Adrenal gland (tissue), 12 donors: ENCODE results near the gene LRRN4CL. TPM values are rescaled to one million over a fixed set of nuclear protein-coding genes. Genes with fewer than 3 reads are reported as not detected.

ENCODE experiments used
- DNase-seq, 7 donors: peaks; one replicate each; pipeline ENCODE4 v3.0.0-alpha.2; 2019 to 2020
- H3K27ac ChIP-seq, 5 donors: fragments of 200-600 bp; sonication (generic) in 4 of 5; 1 replicate in 3 of 5; 2 replicates in 2 of 5; pipeline versions ENCODE4 v1.5.1 to v1.8.0; 2016 to 2020; ENCODE audit warnings: mild to moderate bottlenecking in 1 of 5
- H3K27me3 ChIP-seq: fragments of 200-600 bp; 2 replicates; pipeline ENCODE4 v1.8.0; 2021
- H3K36me3 ChIP-seq, 2 donors: fragments of 200-600 bp; replicated peaks in 1 of 2; 1 replicate in 1 of 2; 2 replicates in 1 of 2; pipeline versions ENCODE4 v1.5.1 to v1.8.0; 2018 to 2022
- H3K4me1 ChIP-seq, 2 donors: fragments of 200-600 bp; replicated peaks in 1 of 2; 1 replicate in 1 of 2; 2 replicates in 1 of 2; pipeline versions ENCODE4 v1.5.1 to v1.8.0; 2018 to 2021
- H3K4me3 ChIP-seq, 4 donors: fragments of 200-600 bp; sonication (generic) in 3 of 4; one replicate each; pipeline ENCODE4 v1.5.1; 2016 to 2018
- H3K9me3 ChIP-seq, 3 donors: fragments of 200-600 bp; sonication (generic) in 1 of 3; replicated peaks in 1 of 3; 1 replicate in 2 of 3; 2 replicates in 1 of 3; pipeline versions ENCODE4 v1.5.1 to v1.8.0; 2016 to 2021
- POLR2A ChIP-seq, 2 donors: fragments of 450-650 bp; IDR thresholded peaks; one replicate each; pipeline ENCODE4 v1.6.1; 2017; ENCODE audit warnings: antibody characterized with exemption in 2 of 2, mild to moderate bottlenecking in 2 of 2, moderate library complexity in 1 of 2
- WGBS, 4 donors: extraction: QIAGEN DNeasy Blood & Tissue Kit in 2 of 4; methylation state at CpG; one replicate each; pipeline versions ENCODE4 v1.1.5 to v1.1.7; 2013 to 2017; 5-methylcytosine and 5-hydroxymethylcytosine counted together
- intact Hi-C, 2 donors: fragments of 100-400 bp; cut with DNase I; formaldehyde crosslinking; loops; one replicate each; pipeline versions ENCODE4 v1.14.1 to v1.15.0; 2022 to 2023
- polyA plus RNA-seq, 3 donors: library from polyadenylated mRNA; stranded (reverse); fragments of 200-250 nt in 2 of 3; fragments of 350-450 nt in 1 of 3; fragmentation: Illumina TruSeq in 1 of 3; extraction: RNeasy Lipid Tissue Mini Kit (QIAGEN cat#74804) in 1 of 3; gene quantifications; one replicate each; pipeline ENCODE4 v1.2.3, GENCODE V29; 2013 to 2014
- total RNA-seq, 9 donors: library from RNA; depleted of rRNA in 4 of 9; stranded (reverse); fragments of >200 nt in 4 of 9; fragments of 120-200 nt in 1 of 9; fragmentation: NEBNext Ultra II Directional in 1 of 9; extraction: Animal tissue kit (Norgen Biotek cat#: 25700) in 1 of 9; gene quantifications; one replicate each; pipeline versions ENCODE4 v1.1.0 to v1.2.4, GENCODE V29; 2013 to 2023
- TF ChIP-seq, protein P1 (sequence below), 6 experiments: fragments of 450-650 bp in 4 of 6; fragments of 200-600 bp in 2 of 6; sonication (generic) in 1 of 6; IDR thresholded peaks; 1 replicate in 5 of 6; 2 replicates in 1 of 6; pipeline versions ENCODE4 v1.5.1 to v1.8.0; 2016 to 2021; ENCODE audit warnings: antibody characterized with exemption in 6 of 6, mild to moderate bottlenecking in 2 of 6, moderate library complexity in 1 of 6
- donor health status: healthy with polysubstance abuse.
- donor health status: Bipolar disorder and iron deficiency.
- donor health status: DM: yes; HTN: yes; CAD: no.
- donor health status: DM: no; HTN: no; CAD: no.
- donor health status: DM: no; HTN: no; CAD: no.
- donor health status: DM: yes; HTN: yes; CAD: no.

Gene LRRN4CL
- total and polyA plus RNA-seq, 12 donors = 3.1 to 29.9 (median 10.3) TPM

DNA sequence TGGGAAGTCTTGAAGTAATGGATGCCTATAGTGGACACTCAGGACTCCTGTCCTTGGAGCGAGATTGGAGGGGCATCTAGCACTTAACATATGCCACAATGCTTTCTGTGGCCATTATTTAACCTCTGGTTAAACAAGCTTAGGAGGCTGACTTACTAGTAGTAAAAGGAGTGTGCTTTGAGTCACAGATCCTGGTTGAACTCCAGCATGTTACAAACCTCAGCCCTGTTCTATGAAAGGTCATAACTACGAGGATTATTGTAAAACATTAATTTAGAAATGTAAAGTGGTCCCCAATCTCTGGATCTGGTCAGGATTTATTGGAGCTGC lies 16.2 kb downstream of the LRRN4CL start:
- Histone ChIP-seq H3K4me1 (peaks cover 21 to 48% of the 10 kb centered on the region in 2 donors), H3K27me3 (no peaks in the 10 kb centered on the region), H3K36me3 (peaks cover 0 to 27% of the 10 kb centered on the region in 2 donors), H3K4me3 (no peak overlapping the region), H3K9me3 (no peaks in the 10 kb centered on the region), H3K27ac (peak overlapping the region in 2 of 5 donors; percentile 82 to 91)
- intact Hi-C loops = no loop called here
- TF ChIP-seq POLR2A (IDR thresholded peaks at IDR 0.05) = no peak
- TF ChIP-seq, protein P1, sequence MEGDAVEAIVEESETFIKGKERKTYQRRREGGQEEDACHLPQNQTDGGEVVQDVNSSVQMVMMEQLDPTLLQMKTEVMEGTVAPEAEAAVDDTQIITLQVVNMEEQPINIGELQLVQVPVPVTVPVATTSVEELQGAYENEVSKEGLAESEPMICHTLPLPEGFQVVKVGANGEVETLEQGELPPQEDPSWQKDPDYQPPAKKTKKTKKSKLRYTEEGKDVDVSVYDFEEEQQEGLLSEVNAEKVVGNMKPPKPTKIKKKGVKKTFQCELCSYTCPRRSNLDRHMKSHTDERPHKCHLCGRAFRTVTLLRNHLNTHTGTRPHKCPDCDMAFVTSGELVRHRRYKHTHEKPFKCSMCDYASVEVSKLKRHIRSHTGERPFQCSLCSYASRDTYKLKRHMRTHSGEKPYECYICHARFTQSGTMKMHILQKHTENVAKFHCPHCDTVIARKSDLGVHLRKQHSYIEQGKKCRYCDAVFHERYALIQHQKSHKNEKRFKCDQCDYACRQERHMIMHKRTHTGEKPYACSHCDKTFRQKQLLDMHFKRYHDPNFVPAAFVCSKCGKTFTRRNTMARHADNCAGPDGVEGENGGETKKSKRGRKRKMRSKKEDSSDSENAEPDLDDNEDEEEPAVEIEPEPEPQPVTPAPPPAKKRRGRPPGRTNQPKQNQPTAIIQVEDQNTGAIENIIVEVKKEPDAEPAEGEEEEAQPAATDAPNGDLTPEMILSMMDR (IDR thresholded peaks at IDR 0.05) = no peak
- DNase-seq = no peak
- WGBS, 4 donors = 64 to 83% (median 64%) methylated on average over 2 of the region's 2 CpGs

DNA sequence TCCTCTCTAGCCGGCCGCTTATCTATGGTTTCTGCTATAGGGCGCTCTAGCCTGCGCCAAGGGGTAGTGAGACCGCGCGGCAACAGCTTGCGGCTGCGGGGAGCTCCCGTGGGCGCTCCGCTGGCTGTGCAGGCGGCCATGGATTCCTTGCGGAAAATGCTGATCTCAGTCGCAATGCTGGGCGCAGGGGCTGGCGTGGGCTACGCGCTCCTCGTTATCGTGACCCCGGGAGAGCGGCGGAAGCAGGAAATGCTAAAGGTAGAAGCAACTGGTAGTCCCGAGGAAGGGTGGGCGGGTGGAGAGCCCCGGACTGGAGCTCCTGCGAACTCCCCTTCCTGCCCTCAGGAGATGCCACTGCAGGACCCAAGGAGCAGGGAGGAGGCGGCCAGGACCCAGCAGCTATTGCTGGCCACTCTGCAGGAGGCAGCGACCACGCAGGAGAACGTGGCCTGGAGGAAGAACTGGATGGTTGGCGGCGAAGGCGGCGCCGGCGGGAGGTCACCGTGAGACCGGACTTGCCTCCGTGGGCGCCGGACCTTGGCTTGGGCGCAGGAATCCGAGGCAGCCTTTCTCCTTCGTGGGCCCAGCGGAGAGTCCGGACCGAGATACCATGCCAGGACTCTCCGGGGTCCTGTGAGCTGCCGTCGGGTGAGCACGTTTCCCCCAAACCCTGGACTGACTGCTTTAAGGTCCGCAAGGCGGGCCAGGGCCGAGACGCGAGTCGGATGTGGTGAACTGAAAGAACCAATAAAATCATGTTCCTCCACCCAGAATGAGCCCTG lies 17.5 kb downstream of the LRRN4CL start, which contains the start of the genes LBHD1 and UQCC3:
Gene LBHD1 (minus strand): TSS at position 660 of the 782 bp plus-strand sequence. CDS start 2,236 bp downstream, outside the sequence.
Gene UQCC3 (plus strand): TSS at position 66 of the 782 bp plus-strand sequence. CDS start 73 bp downstream, at position 139.
- TF ChIP-seq, protein P1 (IDR thresholded peaks at IDR 0.05) = no peak
- TF ChIP-seq POLR2A (IDR thresholded peaks at IDR 0.05) = peak; percentile 42 to 75
- Histone ChIP-seq H3K36me3 (peaks cover 0 to 18% of the 10 kb centered on the region in 2 donors), H3K27me3 (no peaks in the 10 kb centered on the region), H3K4me1 (peaks cover 17 to 48% of the 10 kb centered on the region in 2 donors), H3K27ac (peak within 1 kb of the TSS; percentile 73 to 92 (median 82)), H3K4me3 (peak within 1 kb of the TSS; percentile 53 to 94 (median 72)), H3K9me3 (no peaks in the 10 kb centered on the region)
- DNase-seq = peak; percentile 73 to 86 (median 76)
- intact Hi-C loops = no loop called here
- WGBS, 4 donors = 0 to 1% (median 0%) methylated on average over 10 to 59 of the region's 59 CpGs

DNA sequence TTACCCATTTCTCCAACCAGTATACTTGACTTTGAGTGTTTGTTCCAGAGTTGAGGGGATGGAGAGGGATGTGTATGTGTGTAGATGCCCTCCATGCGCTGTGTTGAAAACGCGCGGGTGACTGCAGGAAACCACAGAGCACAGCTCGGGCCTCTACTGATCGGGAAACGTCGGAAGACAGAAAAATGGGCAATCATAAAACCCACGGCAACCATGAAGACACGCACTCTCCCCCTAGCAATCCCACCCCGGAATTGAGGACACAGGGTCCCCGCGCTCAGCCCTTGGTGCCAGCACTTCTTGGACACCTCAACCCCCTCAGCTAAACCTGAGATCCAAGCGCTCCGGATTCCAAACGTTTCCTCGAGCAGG lies 18.1 kb downstream of the LRRN4CL start:
- no peak for TF ChIP-seq POLR2A (IDR thresholded peaks at IDR 0.05)
- TF ChIP-seq, protein P1 (IDR thresholded peaks at IDR 0.05) = no peak
- peaks cover 23 to 54% of the 10 kb centered on the region in 2 donors for H3K4me1 ChIP-seq
- peak overlapping the region; percentile 73 to 92 (median 82) for H3K27ac ChIP-seq
- intact Hi-C loops = no loop called here
- H3K4me3 ChIP-seq = peak overlapping the region; percentile 53 to 94 (median 72)
- no peaks in the 10 kb centered on the region for H3K9me3 ChIP-seq
- no peaks in the 10 kb centered on the region for H3K27me3 ChIP-seq
- DNase-seq = peak in 3 of 7 donors; percentile 28 to 38 (median 33)
- H3K36me3 ChIP-seq = peaks cover 0 to 12% of the 10 kb centered on the region in 2 donors
- WGBS, 4 donors = 0 to 2% (median 1%) methylated on average over 12 to 17 of the region's 17 CpGs

DNA sequence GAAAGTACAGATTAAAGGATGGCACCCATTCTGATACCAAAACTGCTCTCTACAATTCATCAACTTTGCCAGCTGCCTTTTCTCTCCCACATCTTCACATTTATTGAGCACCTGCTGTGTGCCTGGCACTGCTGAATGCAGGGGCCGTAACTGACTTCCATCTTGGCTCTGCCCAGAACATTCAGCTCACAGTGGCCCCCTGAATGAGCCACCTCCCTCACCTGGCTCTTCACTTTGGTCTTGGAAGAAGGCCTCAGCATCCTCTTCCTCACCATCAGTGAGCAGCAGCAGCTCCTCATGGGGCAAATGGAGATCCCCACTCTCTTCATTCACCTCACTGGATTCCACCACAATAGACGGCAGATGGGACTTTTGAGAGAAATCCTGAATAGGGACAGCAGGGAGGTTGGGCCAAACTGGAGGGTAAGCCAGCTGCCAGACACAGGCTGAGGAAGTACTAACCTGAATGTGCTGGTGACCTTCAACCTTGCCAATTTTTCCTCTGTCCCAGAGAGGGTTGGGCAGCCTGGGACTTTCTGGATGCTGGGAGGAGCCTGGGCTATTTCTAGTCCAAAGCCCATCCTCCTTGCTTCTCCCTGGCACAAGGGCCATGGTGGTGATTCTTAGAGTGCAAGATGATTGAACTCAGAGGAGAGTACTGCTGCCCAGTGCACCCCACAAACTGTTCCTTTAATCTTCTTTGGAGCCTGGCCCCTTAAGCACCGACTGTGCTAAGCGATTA lies 19.7 kb downstream of the LRRN4CL start:
- peak in 1 of 2 donors; percentile 51 for TF ChIP-seq POLR2A (IDR thresholded peaks at IDR 0.05)
- TF ChIP-seq, protein P1 (IDR thresholded peaks at IDR 0.05) = no peak
- H3K9me3 ChIP-seq = no peaks in the 10 kb centered on the region
- no peaks in the 10 kb centered on the region for H3K36me3 ChIP-seq
- H3K27me3 ChIP-seq = no peaks in the 10 kb centered on the region
- DNase-seq = peak; percentile 81 to 94 (median 90)
- peaks cover 29 to 57% of the 10 kb centered on the region in 2 donors for H3K4me1 ChIP-seq
- peak overlapping the region in 3 of 5 donors; percentile 41 to 92 (median 72) for H3K27ac ChIP-seq
- H3K4me3 ChIP-seq = no peak overlapping the region
- WGBS, 4 donors = 37 to 58% (median 48%) methylated on average over 3 to 4 of the region's 4 CpGs
- intact Hi-C loops = no loop called here
